Measurements from ENCODE around the gene SEL1L2.

The SEL1L2 gene

GRCh38 chr20:13809373-13809772 is 181.0 kb downstream of the SEL1L2 start:
- H3K4me3 Mint-ChIP-seq: no peak overlapping the region
- no peaks in the 10 kb centered on the region for H3K27me3 Mint-ChIP-seq (ENCODE audit: low read depth)
- H3K36me3 Mint-ChIP-seq (ENCODE audit: low read depth): peaks cover 19% of the 10 kb centered on the region
- no peak for DNase-seq (ENCODE audit: low spot score)
- no peaks in the 10 kb centered on the region for H3K9me3 Mint-ChIP-seq
- H3K4me1 Mint-ChIP-seq (ENCODE audit: low read depth): no peaks in the 10 kb centered on the region
- no peak overlapping the region for H3K27ac Mint-ChIP-seq

GRCh38 chr20:13800728-13801134 is 189.7 kb downstream of the SEL1L2 start:
- no peaks in the 10 kb centered on the region for H3K4me1 Mint-ChIP-seq (ENCODE audit: low read depth)
- H3K9me3 Mint-ChIP-seq: no peaks in the 10 kb centered on the region
- no peak overlapping the region for H3K27ac Mint-ChIP-seq
- peaks cover 41% of the 10 kb centered on the region for H3K36me3 Mint-ChIP-seq (ENCODE audit: low read depth)
- no peaks in the 10 kb centered on the region for H3K27me3 Mint-ChIP-seq (ENCODE audit: low read depth)
- DNase-seq (ENCODE audit: low spot score): no peak
- H3K4me3 Mint-ChIP-seq: no peak overlapping the region

GRCh38 chr20:13799974-13800373 is 190.4 kb downstream of the SEL1L2 start:
- H3K27me3 Mint-ChIP-seq (ENCODE audit: low read depth): no peaks in the 10 kb centered on the region
- no peak for DNase-seq (ENCODE audit: low spot score)
- H3K36me3 Mint-ChIP-seq (ENCODE audit: low read depth): peaks cover 43% of the 10 kb centered on the region
- no peaks in the 10 kb centered on the region for H3K9me3 Mint-ChIP-seq
- no peak overlapping the region for H3K27ac Mint-ChIP-seq
- H3K4me3 Mint-ChIP-seq: no peak overlapping the region
- no peaks in the 10 kb centered on the region for H3K4me1 Mint-ChIP-seq (ENCODE audit: low read depth)
